Measurements from ENCODE around the gene SRSF12.

- TF ChIP-seq CTCF (IDR thresholded peaks at IDR 0.05; ENCODE audit: low read length) (no peak), EZH2phosphoT487 (IDR thresholded peaks at IDR 0.05; ENCODE audit: low read length) (no peak)
Measured at GRCh38 chr6:89145091-89145955, 27.5 kb upstream of the SRSF12 start.

All from MM.1S (cell line).